Naive thymus-derived CD4-positive, alpha-beta T cell (primary cell): Measurements from ENCODE around the gene CDC42BPB. TPM values are rescaled to one million over a fixed set of nuclear protein-coding genes. Genes with fewer than 3 reads are reported as not detected.
"Not testable (repeated sequence)": the region's sequence is repeated elsewhere in the genome, so short reads cannot be mapped to it uniquely, and the experiment has no call there.

Experiments used
- ATAC-seq: fragments of 150-1000 bp; cut with Tn5 transposase; 2 replicates; pipeline ENCODE4 v1.10.0; 2021; ENCODE audit warnings: mild to moderate bottlenecking, moderate library complexity
- CTCF ChIA-PET: fragments of 350-600 bp; sonication (Branson Sonifier 250); formaldehyde crosslinking; loops from one replicate; lab custom pipeline; 2021; ENCODE audit warnings: antibody characterized with exemption; lab: Charles Lee
- POLR2A ChIA-PET: fragments of 350-600 bp; sonication (Branson Sonifier 250); formaldehyde crosslinking; loops from one replicate; lab custom pipeline; 2021; ENCODE audit warnings: antibody characterized with exemption, inconsistent platforms; lab: Charles Lee
- DNase-seq, 9 donors: peaks; one replicate each; pipeline versions ENCODE4 v3.0.0 to v3.0.0-alpha.2; 2020 to 2022; ENCODE audit warnings: mixed read lengths in 1 of 9
- H3K27ac ChIP-seq: one replicate; pipeline ENCODE4 v1.7.0; 2013; ENCODE audit warnings: mild to moderate bottlenecking, low read depth, low read length, moderate library complexity
- H3K27me3 ChIP-seq, 2 donors: one replicate each; pipeline ENCODE4 v1.7.0; 2013; ENCODE audit warnings: low read length in 2 of 2, mild to moderate bottlenecking in 2 of 2, moderate library complexity in 2 of 2; ENCODE audit not compliant: control insufficient read depth in 2 of 2, insufficient read depth in 2 of 2
- H3K36me3 ChIP-seq, 3 experiments: 1 replicate in 2 of 3; 2 replicates in 1 of 3; pipeline ENCODE4 v1.7.0; 2013; ENCODE audit warnings: low read length in 3 of 3, mild to moderate bottlenecking in 3 of 3, moderate library complexity in 1 of 3; ENCODE audit not compliant: insufficient read depth in 3 of 3, control insufficient read depth in 2 of 3
- H3K4me1 ChIP-seq, 2 donors: one replicate each; pipeline ENCODE4 v1.7.0; 2013; ENCODE audit warnings: low read length in 2 of 2, mild to moderate bottlenecking in 2 of 2, moderate library complexity in 1 of 2; ENCODE audit not compliant: control insufficient read depth in 2 of 2, insufficient read depth in 2 of 2
- H3K4me3 ChIP-seq: 2 replicates; pipeline ENCODE4 v1.7.0; 2013; ENCODE audit warnings: mild to moderate bottlenecking, low read length
- H3K9me3 ChIP-seq, 3 experiments: 1 replicate in 2 of 3; 2 replicates in 1 of 3; pipeline ENCODE4 v1.7.0; 2013; ENCODE audit warnings: low read length in 3 of 3; ENCODE audit not compliant: control insufficient read depth in 2 of 3
- H3K27ac Mint-ChIP-seq, 9 donors: one replicate each; pipeline ENCODE4 v1.8.0; 2020 to 2022; ENCODE audit warnings: mixed read lengths in 9 of 9, mild to moderate bottlenecking in 8 of 9, moderate library complexity in 5 of 9, inconsistent platforms in 2 of 9
- H3K27me3 Mint-ChIP-seq, 5 donors: one replicate each; pipeline ENCODE4 v1.8.0; 2021 to 2022; ENCODE audit warnings: mixed read lengths in 5 of 5, mild to moderate bottlenecking in 1 of 5
- H3K36me3 Mint-ChIP-seq, 5 donors: one replicate each; pipeline ENCODE4 v1.8.0; 2020 to 2022; ENCODE audit warnings: mixed read lengths in 5 of 5, mild to moderate bottlenecking in 3 of 5, inconsistent platforms in 1 of 5
- H3K4me1 Mint-ChIP-seq, 7 donors: one replicate each; pipeline ENCODE4 v1.8.0; 2020 to 2022; ENCODE audit warnings: mixed read lengths in 7 of 7, mild to moderate bottlenecking in 3 of 7, inconsistent platforms in 1 of 7
- H3K4me3 Mint-ChIP-seq, 10 donors: one replicate each; pipeline ENCODE4 v1.8.0; 2020 to 2022; ENCODE audit warnings: mild to moderate bottlenecking in 10 of 10, mixed read lengths in 10 of 10, moderate library complexity in 6 of 10, inconsistent platforms in 2 of 10
- H3K9me3 Mint-ChIP-seq, 11 donors: one replicate each; pipeline ENCODE4 v1.8.0; 2020 to 2022; ENCODE audit warnings: mixed read lengths in 11 of 11, mild to moderate bottlenecking in 4 of 11, inconsistent platforms in 1 of 11, moderate library complexity in 1 of 11
- intact Hi-C, 2 donors: fragments of 100-400 bp; cut with micrococcal nuclease; formaldehyde crosslinking; loops; one replicate each; pipeline ENCODE4 v1.15.1; 2023
- polyA plus RNA-seq, 2 donors: library from polyadenylated mRNA; unstranded; fragments of 300-500 nt; fragmentation: Illumina TruSeq; gene quantifications; one replicate each; pipeline ENCODE4 v1.2.3, GENCODE V29; 2021
- total RNA-seq, 6 experiments: library from RNA in 5 of 6; stranded (reverse) in 5 of 6; gene quantifications; 1 replicate in 5 of 6; 2 replicates in 1 of 6; pipeline ENCODE4 v1.2.3 and lab custom pipeline; 2021 to 2026

CDC42BPB gene
- total and polyA plus RNA-seq, 7 experiments from 2014 or later: 0.34 to 16.0 (median 4.8) TPM

- intact Hi-C loops: loop anchor here in 1 of 2 donors (1.0 to 10.0 kb wide), 2 partner anchors 19 to 282 kb away; partner anchors contain the start of gene TRAF3
- CTCF ChIA-PET: no interaction called here
- Mint-ChIP-seq H3K9me3 (no peaks in the 10 kb centered on the region), H3K27ac (peak overlapping the region in 3 of 9 donors; percentile 32 to 71 (median 49)), H3K4me3 (peak overlapping the region; percentile 52 to 86 (median 74)), H3K4me1 (peaks cover 0 to 13% (median 11%) of the 10 kb centered on the region in 7 donors), H3K27me3 (peaks cover 9 to 55% (median 14%) of the 10 kb centered on the region in 5 donors), H3K36me3 (no peaks in the 10 kb centered on the region)
- ATAC-seq (no peak), DNase-seq (peak in 1 of 9 donors; percentile 11)
- no peaks in the 10 kb centered on the region for H3K36me3 ChIP-seq
- H3K4me3 ChIP-seq: no peak overlapping the region
- no peaks in the 10 kb centered on the region for H3K9me3 ChIP-seq
- peaks cover 3 to 7% of the 10 kb centered on the region in 2 donors for H3K27me3 ChIP-seq
- H3K4me1 ChIP-seq: no peaks in the 10 kb centered on the region
- peak overlapping the region; percentile 21 for H3K27ac ChIP-seq
- POLR2A ChIA-PET: no interaction called here
Observed at GRCh38 chr14:103056322-103057027, 874 bp downstream of the CDC42BPB start.

GRCh38 chr14:103055695-103056094 lies 1.7 kb downstream of the CDC42BPB start:
- Mint-ChIP-seq H3K9me3 (no peaks in the 10 kb centered on the region), H3K4me1 (peaks cover 0 to 13% (median 11%) of the 10 kb centered on the region in 7 donors), H3K4me3 (peak overlapping the region; percentile 23 to 86 (median 68)), H3K36me3 (no peaks in the 10 kb centered on the region), H3K27ac (peak overlapping the region in 2 of 9 donors; percentile 32 to 71), H3K27me3 (peaks cover 9 to 55% (median 14%) of the 10 kb centered on the region in 5 donors)
- H3K4me3 ChIP-seq: no peak overlapping the region
- intact Hi-C loops: loop anchor here in 1 of 2 donors (10.0 kb wide), 1 partner anchor 281 kb away; the partner anchor contains the start of gene TRAF3
- ATAC-seq: no peak
- POLR2A ChIA-PET: no interaction called here
- CTCF ChIA-PET: no interaction called here
- H3K9me3 ChIP-seq: no peaks in the 10 kb centered on the region
- H3K4me1 ChIP-seq: no peaks in the 10 kb centered on the region
- H3K36me3 ChIP-seq: no peaks in the 10 kb centered on the region
- no peak for DNase-seq
- H3K27me3 ChIP-seq: peaks cover 3 to 7% of the 10 kb centered on the region in 2 donors
- no peak overlapping the region for H3K27ac ChIP-seq

DNA sequence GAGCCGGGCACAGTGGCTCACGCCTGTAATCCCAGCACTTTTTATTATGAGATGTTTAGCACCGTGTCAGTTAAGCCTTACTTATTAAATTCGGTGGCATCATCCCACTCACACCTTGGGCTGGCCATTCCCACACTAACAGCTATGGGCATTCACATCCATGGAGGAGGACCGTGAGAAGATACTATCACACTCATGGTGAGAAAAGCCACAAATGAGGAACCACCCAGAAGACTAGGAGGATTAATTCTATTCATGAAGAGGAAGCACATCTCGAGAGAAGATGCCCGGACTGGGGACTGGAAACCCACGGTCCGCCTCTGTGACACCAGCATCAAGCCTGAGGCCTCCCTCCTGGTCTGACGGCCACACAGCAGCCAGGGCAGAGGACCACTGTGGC lies 4.9 kb downstream of the CDC42BPB start:
- ATAC-seq: no peak

DNA sequence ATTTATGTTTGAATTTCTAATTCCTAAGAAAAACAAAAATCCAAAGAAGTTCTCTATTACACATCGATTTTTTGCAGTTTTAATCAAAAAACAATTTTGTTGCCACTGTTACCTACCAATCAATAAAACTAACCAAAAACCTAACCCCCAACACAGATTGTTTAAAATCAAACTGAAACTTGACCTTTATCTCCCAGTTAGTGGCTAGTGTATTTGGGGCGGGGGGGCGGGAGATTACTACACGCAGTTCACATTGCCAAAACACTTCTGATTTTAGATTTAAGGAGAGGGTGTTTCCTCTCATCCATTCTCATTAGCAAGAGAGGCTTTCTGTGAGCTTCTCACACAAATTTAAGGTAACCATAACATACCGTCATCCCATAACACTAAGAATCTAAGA lies 6.4 kb downstream of the CDC42BPB start:
- intact Hi-C loops: loop anchor here in 1 of 2 donors (10.0 kb wide), 1 partner anchor 276 kb away; the partner anchor contains the start of gene TRAF3
- peaks cover 0 to 4% of the 10 kb centered on the region in 2 donors for H3K27me3 ChIP-seq
- no peak for ATAC-seq
- no peak overlapping the region for H3K4me3 ChIP-seq
- H3K27me3 Mint-ChIP-seq: peaks cover 0 to 27% (median 5%) of the 10 kb centered on the region in 5 donors
- no peaks in the 10 kb centered on the region for H3K9me3 Mint-ChIP-seq
- H3K27ac ChIP-seq: no peak overlapping the region
- no peaks in the 10 kb centered on the region for H3K9me3 ChIP-seq
- H3K36me3 Mint-ChIP-seq: peaks cover 0 to 4% (median 3%) of the 10 kb centered on the region in 5 donors
- POLR2A ChIA-PET: no interaction called here
- CTCF ChIA-PET: no interaction called here
- H3K4me1 ChIP-seq: no peaks in the 10 kb centered on the region
- no peak overlapping the region for H3K4me3 Mint-ChIP-seq
- H3K4me1 Mint-ChIP-seq: peaks cover 0 to 12% (median 6%) of the 10 kb centered on the region in 7 donors
- no peak overlapping the region for H3K27ac Mint-ChIP-seq
- no peak for DNase-seq
- no peaks in the 10 kb centered on the region for H3K36me3 ChIP-seq

More for the DNA sequence above, 4.9 kb downstream of the CDC42BPB start:
- intact Hi-C loops: loop anchor here in 1 of 2 donors (10.0 kb wide), 1 partner anchor 278 kb away; the partner anchor contains the start of gene TRAF3
- Histone ChIP-seq H3K36me3 (no peaks in the 10 kb centered on the region), H3K9me3 (no peaks in the 10 kb centered on the region), H3K27ac (no peak overlapping the region), H3K4me3 (no peak overlapping the region), H3K27me3 (peaks cover 0 to 4% of the 10 kb centered on the region in 2 donors), H3K4me1 (no peaks in the 10 kb centered on the region)
- Mint-ChIP-seq H3K36me3 (no peaks in the 10 kb centered on the region), H3K9me3 (no peaks in the 10 kb centered on the region), H3K27me3 (peaks cover 0 to 30% (median 6%) of the 10 kb centered on the region in 5 donors), H3K4me1 (peaks cover 0 to 12% (median 8%) of the 10 kb centered on the region in 7 donors), H3K27ac (no peak overlapping the region), H3K4me3 (no peak overlapping the region)
- POLR2A ChIA-PET: no interaction called here
- CTCF ChIA-PET: interaction anchor here (0.6 kb wide), 1 partner anchor 14 kb away, joined by 4 read pairs; no protein-coding TSS in a partner anchor
- no peak for DNase-seq

DNA sequence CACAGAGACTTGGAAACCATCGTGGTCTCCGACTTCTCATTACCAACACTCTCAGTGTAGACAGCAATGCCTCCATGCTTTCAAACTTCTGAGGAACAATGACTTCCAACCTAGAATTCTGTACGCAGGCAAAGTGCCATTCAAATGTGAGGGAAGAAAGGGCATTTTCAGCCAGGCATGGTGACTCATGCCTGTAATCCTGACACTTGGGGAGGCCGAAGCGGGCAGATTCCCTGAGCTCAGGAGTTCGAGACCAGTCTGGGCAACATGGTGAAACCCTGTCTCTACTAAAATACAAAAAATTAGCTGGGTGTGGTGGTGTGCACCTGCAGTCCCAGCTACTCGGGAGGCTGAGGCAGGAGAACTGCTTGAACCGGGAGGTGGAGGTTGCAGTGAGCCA lies 9.9 kb downstream of the CDC42BPB start:
- H3K36me3 ChIP-seq, H3K27ac ChIP-seq, H3K9me3 ChIP-seq, H3K4me3 Mint-ChIP-seq, H3K4me3 ChIP-seq, H3K4me1 ChIP-seq, intact Hi-C loops, ATAC-seq, POLR2A ChIA-PET, DNase-seq, H3K9me3 Mint-ChIP-seq, H3K27ac Mint-ChIP-seq, H3K27me3 ChIP-seq: not testable (repeated sequence)
- peaks cover 0 to 11% (median 6%) of the 10 kb centered on the region in 5 donors for H3K36me3 Mint-ChIP-seq
- CTCF ChIA-PET: interaction anchor here (0.8 kb wide), 1 partner anchor 27 kb away, joined by 5 read pairs; no protein-coding TSS in a partner anchor
- H3K27me3 Mint-ChIP-seq: peaks cover 7 to 17% (median 13%) of the 10 kb centered on the region in 5 donors
- H3K4me1 Mint-ChIP-seq: peaks cover 0 to 13% (median 8%) of the 10 kb centered on the region in 7 donors

GRCh38 chr14:103045371-103045869 lies 11.9 kb downstream of the CDC42BPB start:
- H3K4me1 Mint-ChIP-seq: peaks cover 0 to 13% (median 8%) of the 10 kb centered on the region in 7 donors
- Histone ChIP-seq H3K36me3 (no peaks in the 10 kb centered on the region), H3K27me3 (no peaks in the 10 kb centered on the region), H3K27ac (no peak overlapping the region), H3K9me3 (no peaks in the 10 kb centered on the region), H3K4me1 (no peaks in the 10 kb centered on the region), H3K4me3 (no peak overlapping the region)
- peaks cover 7 to 18% (median 13%) of the 10 kb centered on the region in 5 donors for H3K27me3 Mint-ChIP-seq
- intact Hi-C loops: no loop called here
- H3K36me3 Mint-ChIP-seq: peaks cover 0 to 24% (median 14%) of the 10 kb centered on the region in 5 donors
- peak overlapping the region in 6 of 10 donors; percentile 2 to 52 (median 44) for H3K4me3 Mint-ChIP-seq
- H3K9me3 Mint-ChIP-seq: peaks cover 0 to 10% (median 3%) of the 10 kb centered on the region in 11 donors
- DNase-seq: no peak
- ChIA-PET CTCF (interaction anchor here (0.6 kb wide), 1 partner anchor 48 kb away, joined by 4 read pairs; no protein-coding TSS in a partner anchor), POLR2A (no interaction called here)
- ATAC-seq: no peak
- H3K27ac Mint-ChIP-seq: no peak overlapping the region
